Smooth muscle cell of the brain vasculature (primary cell): Measurements from ENCODE around the gene LARP6.

Source experiments
- DNase-seq: peaks from one replicate; pipeline ENCODE4 v3.0.0-alpha.2; 2012; ENCODE audit warnings: low read depth, low spot score

LARP6 gene

GRCh38 chr15:70796516-70797310 lies 57.2 kb downstream of the LARP6 start:
- DNase-seq, result no peak

DNA sequence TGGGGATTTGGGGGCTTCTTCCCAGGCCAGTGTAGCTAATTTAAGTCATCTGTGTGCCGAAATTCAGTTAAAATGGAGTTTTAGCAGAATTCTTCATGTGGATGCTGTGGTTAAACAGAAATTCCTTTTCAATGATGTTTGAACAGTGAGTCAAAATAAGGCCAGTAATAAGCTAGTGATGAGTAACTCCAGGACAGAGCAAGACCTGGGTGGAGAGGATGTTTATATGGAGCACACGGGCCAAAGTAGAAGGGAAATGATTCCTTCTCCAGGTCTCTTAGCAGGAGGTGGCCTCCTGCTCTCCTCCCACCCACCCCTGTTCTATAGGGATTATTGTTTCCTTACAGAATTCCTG lies 58.7 kb downstream of the LARP6 start:
- peak; percentile 83 for DNase-seq

GRCh38 chr15:70794596-70795310 lies 59.2 kb downstream of the LARP6 start:
- DNase-seq, result peak; percentile 91

DNA sequence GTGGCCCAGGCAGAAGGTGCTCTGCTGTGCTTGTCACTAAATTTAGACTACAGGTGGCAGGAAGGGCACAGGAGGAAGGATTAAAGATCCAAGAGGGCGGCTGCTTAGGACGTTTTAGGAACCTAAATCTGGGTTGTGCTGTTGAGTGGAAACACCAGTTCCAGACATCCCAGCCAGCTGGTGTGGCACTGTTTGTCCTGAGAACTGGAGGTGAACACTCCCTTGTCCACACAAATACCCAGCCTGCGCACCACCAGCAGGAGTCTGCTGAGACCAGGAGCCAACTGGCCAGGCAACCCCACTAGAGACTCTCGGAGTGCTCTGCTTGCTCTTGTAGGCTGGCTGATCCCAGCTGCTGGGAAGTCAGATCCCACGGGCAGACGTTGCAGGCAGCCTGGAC lies 60.3 kb downstream of the LARP6 start:
- no peak for DNase-seq

GRCh38 chr15:70792171-70792573 lies 61.8 kb downstream of the LARP6 start:
- no peak for DNase-seq

GRCh38 chr15:70791259-70791658 lies 62.7 kb downstream of the LARP6 start:
- DNase-seq, result no peak

DNA sequence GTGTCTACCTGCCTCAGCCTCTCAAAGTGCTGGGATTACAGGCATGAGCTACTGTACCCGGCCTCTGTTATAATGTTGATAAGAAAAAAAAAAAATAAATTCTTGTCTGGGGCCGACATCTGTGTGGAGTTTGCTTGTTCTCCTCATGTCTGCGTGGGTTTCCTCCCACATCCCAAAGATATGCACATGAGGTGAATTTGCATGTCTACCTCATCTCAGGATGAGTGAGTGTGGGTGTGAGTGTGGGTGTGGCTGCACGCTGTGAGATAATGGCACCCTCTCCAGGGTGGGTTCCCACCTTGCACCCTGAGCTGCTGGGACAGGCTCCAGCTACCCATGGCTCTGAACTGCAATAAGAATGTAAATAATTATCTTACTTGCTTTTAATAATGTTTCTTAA lies 64.7 kb downstream of the LARP6 start:
- no peak for DNase-seq

GRCh38 chr15:70788114-70789049 lies 65.6 kb downstream of the LARP6 start:
- no peak for DNase-seq

DNA sequence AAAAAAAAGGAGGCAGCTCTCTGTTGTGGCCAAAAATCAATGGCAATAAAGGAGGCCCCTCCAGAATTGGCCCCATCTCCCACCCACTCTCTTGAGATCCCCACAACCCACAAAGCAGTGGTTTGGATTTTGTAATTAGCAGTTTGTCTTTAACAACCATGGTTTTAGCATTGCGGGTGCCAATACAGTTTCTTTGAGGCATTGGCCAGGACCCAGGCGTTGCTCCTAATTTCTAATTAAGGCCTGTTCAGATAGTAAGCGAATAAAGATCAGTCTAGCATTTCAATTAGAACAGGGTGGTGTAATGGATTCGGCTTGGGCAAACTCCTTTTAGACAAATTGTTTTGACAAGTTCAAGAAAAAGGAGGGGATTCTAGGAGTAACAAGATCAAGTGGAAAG lies 67.0 kb downstream of the LARP6 start:
- DNase-seq, result no peak

GRCh38 chr15:70783610-70784022 lies 70.3 kb downstream of the LARP6 start:
- no peak for DNase-seq

GRCh38 chr15:70783041-70783440 lies 70.9 kb downstream of the LARP6 start:
- DNase-seq, result no peak

DNA sequence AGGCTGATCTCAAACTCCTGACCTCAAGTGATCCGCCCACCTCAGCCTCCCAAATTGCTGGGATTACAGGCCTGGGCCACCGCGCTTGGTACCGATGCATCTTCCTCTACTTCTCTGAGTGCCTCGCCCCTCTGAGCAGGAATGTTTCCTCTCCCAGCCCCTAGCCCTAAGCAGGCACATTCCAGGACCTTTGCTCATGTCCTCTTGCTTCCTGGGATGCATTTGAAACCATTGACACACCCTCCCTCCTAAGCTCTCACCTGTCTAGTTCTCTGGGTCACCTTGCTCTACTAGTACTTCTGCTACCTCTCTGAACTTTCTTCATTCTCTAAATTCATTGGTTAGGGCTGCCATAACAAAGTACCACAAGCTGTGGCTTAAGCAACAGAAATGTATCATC lies 72.7 kb downstream of the LARP6 start:
- no peak for DNase-seq
